HCT116 (cell line): ENCODE measurements around the gene YIPF2. TPM values are rescaled to one million over a fixed set of nuclear protein-coding genes. Genes with fewer than 3 reads are reported as not detected.

Experiments
- ATAC-seq: fragments of 200-7000 bp; cut with Tn5 transposase; 2 replicates; pipeline ENCODE4 v1.9.1; 2020; ENCODE audit warnings: mild to moderate bottlenecking, moderate library complexity
- BruUV-seq: library from RNA; stranded (reverse); fragments of 400-500 nt; replicated peaks from 2 replicates; lab custom pipeline; 2021; lab: Mats Ljungman, UMichigan
- CTCF ChIA-PET: fragments of 300-600 bp; sonication (Branson Sonifier 250); formaldehyde crosslinking; loops from one replicate; lab custom pipeline; 2021; ENCODE audit warnings: antibody characterized with exemption; lab: Charles Lee
- POLR2A ChIA-PET: fragments of 300-600, 350-600 bp; sonication (Branson Sonifier 250); formaldehyde crosslinking; loops from one replicate; lab custom pipeline; 2021; ENCODE audit warnings: antibody characterized with exemption; lab: Charles Lee
- RAD21 ChIA-PET, 2 experiments: fragments of 300-600 bp; sonication (Branson Sonifier 250); formaldehyde crosslinking; loops; one replicate each; lab custom pipeline; 2023; ENCODE audit warnings: low total read pairs in 2 of 2; ENCODE audit not compliant: uncharacterized antibody in 2 of 2, unreplicated experiment in 2 of 2, low non-redundant PET in 1 of 2; lab: Charles Lee
- DNase-seq: peaks from one replicate; pipeline ENCODE4 v3.0.0-alpha.2; 2010; ENCODE audit warnings: low read depth, low spot score
- H2AFZ ChIP-seq: fragments of 200-600 bp; shearing (Covaris generic), sonication (generic); 2 replicates; pipeline ENCODE4 v1.6.1; 2017; ENCODE audit warnings: low read depth, mixed run types, mixed read lengths, antibody characterized with exemption, low read length; ENCODE audit not compliant: poor library complexity, severe bottlenecking
- H3K27ac ChIP-seq: 2 replicates; pipeline ENCODE4 v1.5.1; 2012; ENCODE audit warnings: low read depth, low read length
- H3K27me3 ChIP-seq: fragments of 200-600 bp; sonication (generic); 2 replicates; pipeline ENCODE4 v1.6.1; 2016; ENCODE audit warnings: mixed run types, low read length, mixed read lengths; ENCODE audit not compliant: insufficient read depth
- H3K36me3 ChIP-seq, 2 experiments: fragments of 200-500 bp in 1 of 2; fragments of 200-600 bp in 1 of 2; sonication (Bioruptor generic) in 1 of 2; sonication (generic) in 1 of 2; 2 replicates each; pipeline versions ENCODE4 v1.5.1 to v1.6.1; 2014 to 2016; ENCODE audit warnings: low read length in 2 of 2, inconsistent platforms in 1 of 2, mixed read lengths in 1 of 2, mixed run types in 1 of 2; ENCODE audit not compliant: insufficient read depth in 2 of 2, control insufficient read depth in 1 of 2
- H3K4me1 ChIP-seq, 2 experiments: fragments of 200-600 bp in 1 of 2; sonication (generic) in 1 of 2; 2 replicates each; pipeline versions ENCODE4 v1.5.1 to v1.6.1; 2012 to 2017; ENCODE audit warnings: low read length in 2 of 2, inconsistent platforms in 1 of 2, mild to moderate bottlenecking in 1 of 2, mixed read lengths in 1 of 2, mixed run types in 1 of 2, moderate library complexity in 1 of 2; ENCODE audit not compliant: insufficient read depth in 2 of 2, control insufficient read depth in 1 of 2
- H3K4me2 ChIP-seq: fragments of 200-600 bp; sonication (generic); 2 replicates; pipeline ENCODE4 v1.6.1; 2017; ENCODE audit warnings: mixed run types, low read length, mixed read lengths
- H3K4me3 ChIP-seq, 2 experiments: fragments of 200-600 bp in 1 of 2; sonication (generic) in 1 of 2; replicated peaks in 1 of 2; 2 replicates each; pipeline ENCODE4 v1.5.1; 2011 to 2016; ENCODE audit warnings: low read length in 2 of 2, control low read depth in 1 of 2, low read depth in 1 of 2, mild to moderate bottlenecking in 1 of 2, mixed read lengths in 1 of 2, mixed run types in 1 of 2
- H3K79me2 ChIP-seq: fragments of 200-600 bp; sonication (generic); 2 replicates; pipeline ENCODE4 v1.6.1; 2017; ENCODE audit warnings: mild to moderate bottlenecking, mixed run types, low read length, moderate library complexity, mixed read lengths; ENCODE audit not compliant: insufficient read depth
- H3K9ac ChIP-seq: fragments of 200-600 bp; sonication (generic); 2 replicates; pipeline ENCODE4 v1.6.1; 2016; ENCODE audit warnings: low read length, mixed read lengths
- H3K9me2 ChIP-seq: fragments of 200-600 bp; sonication (generic), shearing (Covaris generic); 2 replicates; pipeline ENCODE4 v1.6.1; 2017; ENCODE audit warnings: mixed run types, mild to moderate bottlenecking, moderate library complexity; ENCODE audit not compliant: insufficient read depth
- H3K9me3 ChIP-seq, 2 experiments: fragments of 200-500 bp in 1 of 2; fragments of 200-600 bp in 1 of 2; sonication (Bioruptor generic) in 1 of 2; sonication (generic) in 1 of 2; 2 replicates each; pipeline ENCODE4 v1.6.1; 2014 to 2017; ENCODE audit warnings: low read length in 2 of 2, mixed read lengths in 2 of 2, inconsistent platforms in 1 of 2, low read depth in 1 of 2, mild to moderate bottlenecking in 1 of 2, mixed run types in 1 of 2, moderate library complexity in 1 of 2; ENCODE audit not compliant: control insufficient read depth in 1 of 2, insufficient read depth in 1 of 2
- H4K20me1 ChIP-seq: fragments of 200-600 bp; sonication (generic), shearing (Covaris generic); 2 replicates; pipeline ENCODE4 v1.6.1; 2017; ENCODE audit warnings: mixed run types, mild to moderate bottlenecking, moderate library complexity; ENCODE audit not compliant: insufficient read depth
- EGR1 ChIP-seq: IDR thresholded peaks from 2 replicates; pipeline ENCODE4 v1.6.1; 2012; ENCODE audit warnings: low read depth
- ELF1 ChIP-seq: IDR thresholded peaks from 2 replicates; pipeline ENCODE4 v1.6.1; 2012; ENCODE audit warnings: low read depth, borderline replicate concordance
- EZH2 ChIP-seq: fragments of 200-600 bp; sonication (generic); IDR thresholded peaks from 2 replicates; pipeline ENCODE4 v1.6.1; 2017; ENCODE audit warnings: antibody characterized with exemption, mixed run types
- EZH2phosphoT487 ChIP-seq: fragments of 200-600 bp; IDR thresholded peaks from 2 replicates; pipeline ENCODE4 v1.6.1; 2018; ENCODE audit warnings: antibody characterized with exemption, borderline replicate concordance
- SIN3A ChIP-seq: IDR thresholded peaks from 2 replicates; pipeline ENCODE4 v1.6.1; 2012; ENCODE audit warnings: low read depth
- YY1 ChIP-seq: IDR thresholded peaks from 2 replicates; pipeline ENCODE4 v1.6.1; 2011; ENCODE audit warnings: low read length, low read depth, moderate library complexity, mild to moderate bottlenecking; ENCODE audit not compliant: insufficient replicate concordance; ENCODE audit errors: extremely low read depth
- ZNF274 ChIP-seq: fragments of 200-500 bp; sonication (Bioruptor generic); IDR thresholded peaks from 2 replicates; pipeline ENCODE4 v1.6.1; 2014; ENCODE audit warnings: mild to moderate bottlenecking, low read depth, low read length, inconsistent platforms
- intact Hi-C: fragments of 100-400 bp; cut with micrococcal nuclease; formaldehyde crosslinking; loops from 2 replicates; pipeline ENCODE4 v1.10.0; 2022
- total RNA-seq: library from RNA; stranded (reverse); gene quantifications from one replicate; pipeline ENCODE4 v1.2.1, GENCODE V29; 2021; ENCODE audit not compliant: unreplicated experiment

Gene YIPF2
- total RNA-seq, 1 experiment from 2014 or later = 44.7 TPM

DNA sequence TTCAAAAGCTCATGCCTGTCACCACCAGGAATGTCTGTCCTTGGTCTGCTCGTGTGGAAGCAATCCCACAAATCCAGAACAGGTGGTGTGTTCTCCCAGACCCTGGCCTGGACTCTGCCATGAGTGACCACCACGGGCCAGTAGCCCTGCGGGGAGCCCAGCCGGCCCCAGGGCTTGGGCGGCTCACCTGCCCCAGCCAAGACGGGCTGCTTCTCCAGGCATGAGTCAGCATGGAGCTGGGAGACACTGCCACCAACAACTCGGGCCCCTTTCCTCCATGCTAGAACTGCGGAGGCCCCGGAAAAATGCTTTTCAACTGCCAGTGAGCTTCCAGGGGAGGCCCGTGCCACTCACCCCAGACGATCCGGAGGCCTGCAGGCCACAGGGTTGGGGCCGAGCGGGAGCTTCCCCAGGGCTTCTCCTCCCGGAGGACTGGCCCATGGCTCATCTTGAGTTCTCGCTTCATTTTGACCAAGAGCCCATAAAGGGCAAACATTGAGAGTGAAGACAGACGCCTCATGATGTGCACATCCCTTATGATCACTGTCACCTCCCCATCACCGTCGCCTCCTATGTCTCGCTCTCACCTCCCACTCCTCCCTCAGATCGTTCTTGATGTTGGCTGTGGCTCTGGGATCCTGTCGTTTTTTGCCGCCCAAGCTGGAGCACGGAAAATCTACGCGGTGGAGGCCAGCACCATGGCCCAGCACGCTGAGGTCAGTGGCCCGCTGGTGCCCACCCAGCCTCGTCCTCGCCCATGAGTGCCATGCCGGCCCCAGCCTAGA lies 16.7 kb downstream of the YIPF2 start:
- no peak for TF ChIP-seq YY1
- Histone ChIP-seq H3K79me2 (no peaks in the 10 kb centered on the region; the same call in 1 of the 2 replicates), H3K4me2 (no peak overlapping the region), H3K36me3 (peaks cover 24 to 25% of the 10 kb centered on the region in 2 experiments; a peak in 3 of 4 replicates), H3K27ac (no peak overlapping the region), H3K9me2 (no peaks in the 10 kb centered on the region), H3K4me3 (no peak overlapping the region), H3K9ac (no peak overlapping the region), H4K20me1 (no peaks in the 10 kb centered on the region), H3K9me3 (no peaks in the 10 kb centered on the region), H3K4me1 (peaks cover 0 to 14% of the 10 kb centered on the region in 2 experiments; a peak in 2 of 4 replicates), H2AFZ (no peak overlapping the region), H3K27me3 (no peaks in the 10 kb centered on the region)
- ChIA-PET CTCF (no interaction called here), POLR2A (no interaction called here), RAD21 (no interaction called here)
- no TSS peak for BruUV-seq
- DNase-seq (no peak), ATAC-seq (no peak)
- intact Hi-C loops = no loop called here

DNA sequence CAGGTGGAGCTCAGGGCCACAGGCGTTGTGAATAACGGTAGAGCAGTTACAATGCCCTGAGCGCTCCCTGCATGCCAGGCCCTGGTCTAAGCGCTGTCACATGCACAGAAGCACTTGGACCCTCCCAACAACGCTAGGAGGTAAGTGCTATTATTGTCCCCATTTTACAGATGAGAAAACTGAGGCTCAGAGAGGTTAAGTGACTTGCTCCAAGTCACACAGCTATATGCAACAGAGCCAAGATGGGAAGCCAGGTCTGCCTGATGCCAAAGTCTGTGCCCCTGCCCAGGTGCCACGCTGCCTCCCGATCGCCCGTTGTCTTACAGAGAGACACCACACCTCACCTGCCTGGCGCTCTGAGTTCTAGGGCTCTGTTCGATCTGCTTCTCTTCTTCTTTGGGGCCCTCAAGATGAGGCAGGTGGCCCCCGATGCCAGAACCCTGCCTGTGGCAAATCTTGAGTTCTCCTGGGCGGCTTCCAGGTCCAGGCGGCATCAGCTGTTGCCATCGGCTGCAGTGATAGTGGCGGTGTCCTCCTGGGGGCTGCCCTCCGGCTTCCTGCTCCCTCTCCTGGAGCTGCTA lies 20.0 kb downstream of the YIPF2 start:
- Histone ChIP-seq H3K79me2 (peaks cover 15% of the 10 kb centered on the region; the same call in 1 of the 2 replicates), H3K9me2 (no peaks in the 10 kb centered on the region), H3K36me3 (peaks cover 16 to 24% of the 10 kb centered on the region in 2 experiments; a peak in 3 of 4 replicates), H3K4me2 (no peak overlapping the region), H3K4me3 (no peak overlapping the region), H3K27me3 (no peaks in the 10 kb centered on the region), H3K27ac (no peak overlapping the region), H3K9me3 (no peaks in the 10 kb centered on the region), H2AFZ (no peak overlapping the region), H3K4me1 (peaks cover 0 to 6% of the 10 kb centered on the region in 2 experiments; a peak in 3 of 4 replicates), H3K9ac (no peak overlapping the region), H4K20me1 (no peaks in the 10 kb centered on the region)
- ATAC-seq (no peak), DNase-seq (no peak)
- intact Hi-C loops = no loop called here
- no peak for TF ChIP-seq ZNF274
- no peak for TF ChIP-seq SIN3A
- no peak for TF ChIP-seq ELF1
- no peak for TF ChIP-seq EZH2
- no peak for TF ChIP-seq EZH2phosphoT487
- no peak for TF ChIP-seq EGR1
- ChIA-PET RAD21 (no interaction called here), POLR2A (no interaction called here), CTCF (no interaction called here)
- no TSS peak for BruUV-seq
